ENCODE results near the gene TTC7B. TPM values are rescaled to one million over a fixed set of nuclear protein-coding genes. Genes with fewer than 3 reads are reported as not detected.

Gene TTC7B
- total and polyA plus RNA-seq, 10 of the 15 experiments (the other 5 are each of a cell fraction or from before 2014, with no cell fraction given), result under 0.01 to 1.1 (median 0.26) TPM; not detected in 2

- RAD21 ChIA-PET (ENCODE audit: unreplicated experiment), result no interaction called here
- Histone ChIP-seq H4K20me1 (ENCODE audit: control insufficient read depth, insufficient read depth) (no peaks in the 10 kb centered on the region; the same call in 1 of the 2 replicates), H3K4me2 (ENCODE audit: control insufficient read depth, insufficient read depth) (no peak overlapping the region), H3K4me1 (ENCODE audit: control insufficient read depth, insufficient read depth, low read length) (no peaks in the 10 kb centered on the region), H3K4me3 (no peak overlapping the region), H3K36me3 (ENCODE audit: control insufficient read depth in 2 of 2, insufficient read depth in 2 of 2, low read length in 1 of 2) (no peaks in the 10 kb centered on the region), H3K27me3 (replicated peaks in 1 of 2; ENCODE audit: control insufficient read depth in 2 of 2, insufficient read depth in 2 of 2, low read length in 1 of 2) (peaks cover 1 to 3% of the 10 kb centered on the region in 2 experiments; a peak in 3 of 4 replicates), H3K27ac (ENCODE audit: control insufficient read depth, insufficient read depth) (no peak overlapping the region), H3K79me2 (ENCODE audit: control insufficient read depth, insufficient read depth, low read length) (no peaks in the 10 kb centered on the region), H3K9me3 (replicated peaks; ENCODE audit: control insufficient read depth, insufficient read depth, low read length) (no peaks in the 10 kb centered on the region), H3K9ac (ENCODE audit: control insufficient read depth, insufficient read depth, low read length) (no peak overlapping the region), H2AFZ (ENCODE audit: control insufficient read depth, low read depth, low read length) (no peak overlapping the region)
- no peak for FAIRE-seq
- SMC1A ChIA-PET (ENCODE audit: uncharacterized antibody, unreplicated experiment), result no interaction called here
- no peak for DNase-seq (ENCODE audit: low read depth, low spot score)
- WGBS (ENCODE audit: insufficient coverage, insufficient replicate concordance, low lambda C conversion rate, missing lambda C conversion rate), result 33% methylated on average over 28 of the region's 30 CpGs
- intact Hi-C loops (cut with micrococcal nuclease; ENCODE audit: unreplicated experiment) (no loop called here), in situ Hi-C loops (cut with MboI) (no loop called here)
- ATAC-seq, result no peak
- no TSS peak for BruUV-seq (replicated peaks)
- no peak for TF ChIP-seq MTA2 (IDR thresholded peaks at IDR 0.05; ENCODE audit: low read depth)
- TF ChIP-seq EED (IDR thresholded peaks at IDR 0.05; ENCODE audit: low read depth), result no peak
- TF ChIP-seq FOXK2 (IDR thresholded peaks at IDR 0.05), result no peak
- no peak for TF ChIP-seq EP300 (IDR thresholded peaks at IDR 0.05; ENCODE audit: borderline replicate concordance in 1 of 2, control insufficient read depth in 1 of 2, low read depth in 2 of 2, low read length in 2 of 2)
- TF ChIP-seq E2F4 (IDR thresholded peaks at IDR 0.05; ENCODE audit: low read depth, low read length), result no peak
- TF ChIP-seq E4F1 (IDR thresholded peaks at IDR 0.05; ENCODE audit: borderline replicate concordance, partially characterized antibody), result no peak
- TF ChIP-seq CUX1 (IDR thresholded peaks at IDR 0.05; ENCODE audit: insufficient replicate concordance, low read depth, low read length), result no peak
- TF ChIP-seq IKZF2 (IDR thresholded peaks at IDR 0.05), result no peak
- TF ChIP-seq IKZF1 (conservative IDR thresholded peaks at IDR 0.05), result no peak
- TF ChIP-seq MYC (IDR thresholded peaks at IDR 0.05; ENCODE audit: insufficient read depth, insufficient read length, insufficient replicate concordance, low read length, severe bottlenecking), result no peak
- POLR2A ChIA-PET, result no interaction called here
- CTCF ChIA-PET, result no interaction called here
Measured at GRCh38 chr14:90558041-90558982, 257.9 kb downstream of the TTC7B start.
